NCI-H2196 treated with DMSO at 0.1 percent for 48 hours (cell line): ENCODE measurements around the gene TXLNA.

Experiments used
- DNase-seq: peaks from one replicate; lab custom pipeline; 2025; ENCODE audit not compliant: unreplicated experiment; lab: John Stamatoyannopoulos, UW

TXLNA gene

DNA sequence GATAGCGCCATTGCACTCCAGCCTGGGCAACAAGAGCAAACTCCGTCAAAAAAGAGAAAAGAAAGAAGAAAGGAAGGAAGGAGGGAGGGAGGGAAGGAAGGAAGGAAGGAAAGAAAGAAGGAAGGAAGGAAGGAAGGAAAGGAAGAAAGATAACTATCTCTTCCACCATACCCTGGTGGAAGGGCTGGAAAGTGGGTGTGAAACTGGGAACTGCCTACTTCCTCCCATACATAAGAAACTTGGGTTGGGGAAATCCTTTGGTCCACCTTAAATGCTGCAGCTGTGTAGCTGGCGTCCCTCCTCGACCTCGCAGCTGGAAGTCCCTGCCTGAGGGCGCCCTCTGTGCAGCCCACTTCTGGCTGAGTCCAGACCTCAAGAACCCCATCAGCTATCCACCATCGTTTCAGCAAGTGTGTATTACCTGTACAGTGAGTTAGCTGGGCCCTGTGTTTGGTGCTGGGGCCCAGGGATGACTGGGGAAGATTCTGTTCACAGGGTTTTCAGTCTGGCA, 62.9 kb downstream of the TXLNA start:
- DNase-seq: no peak

- no peak for DNase-seq
These were observed 67.4 kb downstream of the TXLNA start, which contains the start of gene FAM167B for GRCh38 chr1:32246888-32247273. Gene FAM167B (plus strand): TSS chr1:32247222. CDS start chr1:32247422, 200 bp downstream.

DNA sequence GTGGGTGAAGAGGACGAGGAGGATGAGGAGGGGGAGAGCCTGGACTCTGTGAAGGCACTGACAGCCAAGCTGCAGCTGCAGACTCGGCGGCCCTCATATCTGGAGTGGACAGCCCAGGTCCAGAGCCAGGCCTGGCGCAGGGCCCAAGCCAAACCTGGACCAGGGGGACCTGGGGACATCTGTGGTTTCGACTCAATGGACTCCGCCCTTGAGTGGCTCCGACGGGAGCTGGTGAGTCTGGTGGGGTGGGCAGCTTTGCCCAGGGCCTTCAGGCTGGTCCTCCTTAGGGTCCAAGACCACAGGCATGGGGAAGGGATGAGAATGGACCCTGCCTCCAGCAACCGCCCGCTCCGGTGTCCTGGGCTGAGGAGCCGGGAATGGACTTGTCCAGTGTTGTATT, 68.0 kb downstream of the TXLNA start:
- no peak for DNase-seq
